HepG2 (cell line): ENCODE measurements around the gene LYRM4. TPM values are rescaled to one million over a fixed set of nuclear protein-coding genes. Genes with fewer than 3 reads are reported as not detected.

Experiments
- CAMTA2 ChIP-seq: sonication (generic); formaldehyde crosslinking; IDR thresholded peaks from 2 replicates; pipeline ENCODE4 v1.4.0; 2020; ENCODE audit warnings: mild to moderate bottlenecking, missing genetic modification reagents, borderline replicate concordance
- FIP1L1 ChIP-seq: fragments of 200-400 bp; formaldehyde crosslinking; IDR thresholded peaks from 2 replicates; pipeline ENCODE4 v1.6.1; 2018; ENCODE audit warnings: low read depth, mild to moderate bottlenecking, low read length, moderate library complexity, borderline replicate concordance; ENCODE audit not compliant: insufficient read depth
- KMT2A ChIP-seq: sonication (generic); formaldehyde crosslinking; IDR thresholded peaks from 2 replicates; pipeline ENCODE4 v1.4.0; 2020; ENCODE audit warnings: missing genetic modification reagents
- MAZ ChIP-seq, 2 experiments: sonication (generic) in 1 of 2; formaldehyde crosslinking in 1 of 2; IDR thresholded peaks; 2 replicates each; pipeline versions ENCODE4 v1.5.0 to v1.6.1; 2012 to 2020; ENCODE audit warnings: low read depth in 2 of 2, mild to moderate bottlenecking in 2 of 2, borderline replicate concordance in 1 of 2, improper control_type of control experiment in 1 of 2, low read length in 1 of 2, missing genetic modification reagents in 1 of 2, moderate library complexity in 1 of 2
- NFE2L1 ChIP-seq: sonication (generic); formaldehyde crosslinking; IDR thresholded peaks from 2 replicates; pipeline ENCODE4 v1.4.0; 2020; ENCODE audit warnings: missing genetic modification reagents, mild to moderate bottlenecking, borderline replicate concordance
- SP2 ChIP-seq: sonication (generic); formaldehyde crosslinking; IDR thresholded peaks from 2 replicates; pipeline ENCODE4 v1.5.1; 2020; ENCODE audit warnings: mild to moderate bottlenecking, missing genetic modification reagents
- XBP1 ChIP-seq: sonication (generic); formaldehyde crosslinking; IDR thresholded peaks from 2 replicates; pipeline ENCODE4 v1.5.0; 2020; ENCODE audit warnings: missing genetic modification reagents
- ZNF207 ChIP-seq: fragments of 450-650 bp; IDR thresholded peaks from 2 replicates; pipeline ENCODE4 v1.6.1; 2016; ENCODE audit warnings: antibody characterized with exemption, borderline replicate concordance
- ZNF678 ChIP-seq: sonication (generic); formaldehyde crosslinking; IDR thresholded peaks from 2 replicates; pipeline ENCODE4 v1.4.0; 2020; ENCODE audit warnings: mild to moderate bottlenecking, missing genetic modification reagents
- ZNF747 ChIP-seq: sonication (generic); formaldehyde crosslinking; IDR thresholded peaks from 2 replicates; pipeline ENCODE4 v1.8.1; 2023; ENCODE audit warnings: missing genetic modification reagents, mild to moderate bottlenecking, borderline replicate concordance
- ZNF816 ChIP-seq: sonication (generic); formaldehyde crosslinking; IDR thresholded peaks from 2 replicates; pipeline ENCODE4 v1.8.0; 2022; ENCODE audit warnings: missing genetic modification reagents, mild to moderate bottlenecking, borderline replicate concordance
- polyA plus RNA-seq, 8 experiments: library from polyadenylated mRNA; depleted of rRNA in 3 of 8; stranded (reverse) in 7 of 8; unstranded in 1 of 8; fragments of >200 nt; fragmentation: Illumina TruSeq in 4 of 8; extraction: Trizol in 4 of 8; gene quantifications; 2 replicates each; pipeline versions ENCODE4 v1.2.1 to v1.2.3, GENCODE V29; 2011 to 2016; ENCODE audit warnings: low read depth in 4 of 8, missing spikeins in 1 of 8, mixed read lengths in 1 of 8; ENCODE audit not compliant: insufficient read depth in 1 of 8
- total RNA-seq, 5 experiments: library from RNA; depleted of rRNA; stranded (reverse); fragments of >200 nt; fragmentation: Illumina TruSeq; extraction: Trizol; gene quantifications; 2 replicates each; pipeline ENCODE4 v1.2.3, GENCODE V29; 2016; ENCODE audit warnings: low read depth in 1 of 5
- TF ChIP-seq, protein P1 (sequence below): sonication (generic); formaldehyde crosslinking; conservative IDR thresholded peaks from 2 replicates; pipeline ENCODE4 v1.4.0; 2020; ENCODE audit warnings: missing genetic modification reagents
- TF ChIP-seq, protein P2 (sequence below): sonication (generic); formaldehyde crosslinking; IDR thresholded peaks from 2 replicates; pipeline ENCODE4 v1.4.0; 2020; ENCODE audit warnings: missing genetic modification reagents
- TF ChIP-seq, protein P3 (sequence below): sonication (generic); formaldehyde crosslinking; IDR thresholded peaks from 2 replicates; pipeline ENCODE4 v1.5.0; 2020; ENCODE audit warnings: missing genetic modification reagents, mild to moderate bottlenecking, borderline replicate concordance
- TF ChIP-seq, protein P4 (sequence below): sonication (generic); formaldehyde crosslinking; IDR thresholded peaks from 2 replicates; pipeline ENCODE4 v1.5.1; 2020; ENCODE audit warnings: missing genetic modification reagents, mild to moderate bottlenecking, borderline replicate concordance
- TF ChIP-seq, protein P5 (sequence below): IDR thresholded peaks from 2 replicates; pipeline ENCODE4 v1.6.1; 2016; ENCODE audit warnings: control low read depth

LYRM4 gene
- total and polyA plus RNA-seq, 2 of the 13 experiments (the other 11 are each of a cell fraction or from before 2014, with no cell fraction given) = 64.6 to 67.5 TPM

DNA sequence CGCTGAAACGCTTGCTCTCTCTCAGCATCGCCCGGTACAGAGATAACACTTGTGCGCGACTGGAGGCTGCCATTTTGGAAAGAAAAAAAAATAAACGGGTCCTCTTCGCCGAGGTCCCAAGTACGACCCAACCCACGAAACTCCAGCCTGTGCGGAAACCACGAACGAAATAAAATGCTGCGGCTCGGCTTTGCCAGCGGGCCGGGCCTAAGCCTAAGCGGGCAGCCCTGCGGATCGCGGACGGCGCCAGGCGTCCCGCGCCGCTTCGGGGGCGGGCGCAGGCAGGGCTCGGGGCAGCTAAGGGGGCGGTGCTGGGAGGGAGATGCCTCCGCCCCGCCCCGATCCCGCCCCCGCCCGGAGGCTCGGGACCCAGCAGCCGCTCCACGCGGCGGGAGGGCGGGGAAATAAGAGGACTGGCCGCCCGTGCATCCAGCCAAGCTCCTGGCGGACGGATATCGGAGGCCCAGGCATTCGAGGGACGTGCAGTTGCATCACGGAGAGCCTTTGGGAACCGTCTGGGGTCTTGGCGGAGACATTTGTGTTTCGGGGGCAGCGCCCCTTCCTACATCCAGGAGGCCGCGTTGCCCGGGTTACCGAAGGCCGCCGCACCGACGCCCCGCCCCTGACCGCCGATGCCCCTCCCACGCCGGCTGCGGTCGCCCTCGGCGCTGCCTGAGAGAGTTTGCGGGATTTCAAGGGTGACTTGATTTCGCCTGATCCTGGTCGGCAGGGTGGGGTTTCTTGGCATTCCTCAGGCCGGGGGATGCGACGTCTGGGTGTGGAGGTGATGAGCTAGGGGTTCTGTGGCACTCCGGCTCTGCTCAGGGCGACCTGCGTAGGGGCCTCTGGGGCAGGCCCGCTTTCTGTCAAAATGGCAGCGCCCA lies at the start of gene LYRM4, which contains the start of gene FARS2 (continued):
- TF ChIP-seq, protein P1, sequence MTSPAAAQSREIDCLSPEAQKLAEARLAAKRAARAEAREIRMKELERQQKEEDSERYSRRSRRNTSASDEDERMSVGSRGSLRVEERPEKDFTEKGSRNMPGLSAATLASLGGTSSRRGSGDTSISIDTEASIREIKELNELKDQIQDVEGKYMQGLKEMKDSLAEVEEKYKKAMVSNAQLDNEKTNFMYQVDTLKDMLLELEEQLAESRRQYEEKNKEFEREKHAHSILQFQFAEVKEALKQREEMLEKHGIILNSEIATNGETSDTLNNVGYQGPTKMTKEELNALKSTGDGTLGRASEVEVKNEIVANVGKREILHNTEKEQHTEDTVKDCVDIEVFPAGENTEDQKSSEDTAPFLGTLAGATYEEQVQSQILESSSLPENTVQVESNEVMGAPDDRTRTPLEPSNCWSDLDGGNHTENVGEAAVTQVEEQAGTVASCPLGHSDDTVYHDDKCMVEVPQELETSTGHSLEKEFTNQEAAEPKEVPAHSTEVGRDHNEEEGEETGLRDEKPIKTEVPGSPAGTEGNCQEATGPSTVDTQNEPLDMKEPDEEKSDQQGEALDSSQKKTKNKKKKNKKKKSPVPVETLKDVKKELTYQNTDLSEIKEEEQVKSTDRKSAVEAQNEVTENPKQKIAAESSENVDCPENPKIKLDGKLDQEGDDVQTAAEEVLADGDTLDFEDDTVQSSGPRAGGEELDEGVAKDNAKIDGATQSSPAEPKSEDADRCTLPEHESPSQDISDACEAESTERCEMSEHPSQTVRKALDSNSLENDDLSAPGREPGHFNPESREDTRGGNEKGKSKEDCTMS = no peak
- TF ChIP-seq ZNF747 (CRISPR knock-in tag) = peak; percentile 62; the same call in 1 of the 2 replicates
- TF ChIP-seq, protein P2, sequence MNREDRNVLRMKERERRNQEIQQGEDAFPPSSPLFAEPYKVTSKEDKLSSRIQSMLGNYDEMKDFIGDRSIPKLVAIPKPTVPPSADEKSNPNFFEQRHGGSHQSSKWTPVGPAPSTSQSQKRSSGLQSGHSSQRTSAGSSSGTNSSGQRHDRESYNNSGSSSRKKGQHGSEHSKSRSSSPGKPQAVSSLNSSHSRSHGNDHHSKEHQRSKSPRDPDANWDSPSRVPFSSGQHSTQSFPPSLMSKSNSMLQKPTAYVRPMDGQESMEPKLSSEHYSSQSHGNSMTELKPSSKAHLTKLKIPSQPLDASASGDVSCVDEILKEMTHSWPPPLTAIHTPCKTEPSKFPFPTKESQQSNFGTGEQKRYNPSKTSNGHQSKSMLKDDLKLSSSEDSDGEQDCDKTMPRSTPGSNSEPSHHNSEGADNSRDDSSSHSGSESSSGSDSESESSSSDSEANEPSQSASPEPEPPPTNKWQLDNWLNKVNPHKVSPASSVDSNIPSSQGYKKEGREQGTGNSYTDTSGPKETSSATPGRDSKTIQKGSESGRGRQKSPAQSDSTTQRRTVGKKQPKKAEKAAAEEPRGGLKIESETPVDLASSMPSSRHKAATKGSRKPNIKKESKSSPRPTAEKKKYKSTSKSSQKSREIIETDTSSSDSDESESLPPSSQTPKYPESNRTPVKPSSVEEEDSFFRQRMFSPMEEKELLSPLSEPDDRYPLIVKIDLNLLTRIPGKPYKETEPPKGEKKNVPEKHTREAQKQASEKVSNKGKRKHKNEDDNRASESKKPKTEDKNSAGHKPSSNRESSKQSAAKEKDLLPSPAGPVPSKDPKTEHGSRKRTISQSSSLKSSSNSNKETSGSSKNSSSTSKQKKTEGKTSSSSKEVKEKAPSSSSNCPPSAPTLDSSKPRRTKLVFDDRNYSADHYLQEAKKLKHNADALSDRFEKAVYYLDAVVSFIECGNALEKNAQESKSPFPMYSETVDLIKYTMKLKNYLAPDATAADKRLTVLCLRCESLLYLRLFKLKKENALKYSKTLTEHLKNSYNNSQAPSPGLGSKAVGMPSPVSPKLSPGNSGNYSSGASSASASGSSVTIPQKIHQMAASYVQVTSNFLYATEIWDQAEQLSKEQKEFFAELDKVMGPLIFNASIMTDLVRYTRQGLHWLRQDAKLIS (CRISPR knock-in tag) = no peak
- TF ChIP-seq SP2 (CRISPR knock-in tag) = 0 out of 2 replicates have a peak, but pooled peaks have one; percentile 36
- TF ChIP-seq ZNF816 = peak; percentile 54; the same call in 1 of the 2 replicates
- no peak; the same call in 1 of the 2 replicates for TF ChIP-seq KMT2A (CRISPR knock-in tag)
- TF ChIP-seq, protein P3, sequence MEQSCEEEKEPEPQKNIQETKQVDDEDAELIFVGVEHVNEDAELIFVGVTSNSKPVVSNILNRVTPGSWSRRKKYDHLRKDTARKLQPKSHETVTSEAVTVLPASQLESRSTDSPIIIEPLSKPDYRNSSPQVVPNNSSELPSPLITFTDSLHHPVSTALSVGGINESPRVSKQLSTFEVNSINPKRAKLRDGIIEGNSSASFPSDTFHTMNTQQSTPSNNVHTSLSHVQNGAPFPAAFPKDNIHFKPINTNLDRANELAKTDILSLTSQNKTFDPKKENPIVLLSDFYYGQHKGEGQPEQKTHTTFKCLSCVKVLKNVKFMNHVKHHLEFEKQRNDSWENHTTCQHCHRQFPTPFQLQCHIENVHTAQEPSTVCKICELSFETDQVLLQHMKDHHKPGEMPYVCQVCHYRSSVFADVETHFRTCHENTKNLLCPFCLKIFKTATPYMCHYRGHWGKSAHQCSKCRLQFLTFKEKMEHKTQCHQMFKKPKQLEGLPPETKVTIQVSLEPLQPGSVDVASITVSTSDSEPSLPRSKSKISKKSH (CRISPR knock-in tag) = no peak
- TF ChIP-seq, protein P4, sequence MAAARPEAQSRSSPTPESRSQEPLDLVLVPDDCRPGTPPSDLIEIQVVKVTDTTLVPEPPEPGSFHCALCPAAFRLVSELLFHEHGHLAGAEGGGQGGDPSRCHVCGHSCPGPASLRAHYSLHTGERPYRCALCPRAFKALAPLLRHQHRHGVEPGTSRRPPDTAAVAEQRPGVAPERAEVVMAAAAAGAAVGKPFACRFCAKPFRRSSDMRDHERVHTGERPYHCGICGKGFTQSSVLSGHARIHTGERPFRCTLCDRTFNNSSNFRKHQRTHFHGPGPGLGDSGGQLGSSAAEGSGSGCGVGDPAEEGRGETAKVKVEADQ (CRISPR knock-in tag) = peak; percentile 51; the same call in 1 of the 2 replicates
- TF ChIP-seq FIP1L1 = 0 out of 2 replicates have a peak, but pooled peaks have one; percentile 80
- TF ChIP-seq XBP1 (CRISPR knock-in tag) = no peak
- TF ChIP-seq MAZ (IDR thresholded peaks at IDR 0.05; ENCODE audit: borderline replicate concordance, low read depth, low read length) = peak; percentile 87
- peak; percentile 90 for TF ChIP-seq MAZ (CRISPR knock-in tag; IDR thresholded peaks at IDR 0.05; ENCODE audit: low read depth)
- TF ChIP-seq, protein P5, sequence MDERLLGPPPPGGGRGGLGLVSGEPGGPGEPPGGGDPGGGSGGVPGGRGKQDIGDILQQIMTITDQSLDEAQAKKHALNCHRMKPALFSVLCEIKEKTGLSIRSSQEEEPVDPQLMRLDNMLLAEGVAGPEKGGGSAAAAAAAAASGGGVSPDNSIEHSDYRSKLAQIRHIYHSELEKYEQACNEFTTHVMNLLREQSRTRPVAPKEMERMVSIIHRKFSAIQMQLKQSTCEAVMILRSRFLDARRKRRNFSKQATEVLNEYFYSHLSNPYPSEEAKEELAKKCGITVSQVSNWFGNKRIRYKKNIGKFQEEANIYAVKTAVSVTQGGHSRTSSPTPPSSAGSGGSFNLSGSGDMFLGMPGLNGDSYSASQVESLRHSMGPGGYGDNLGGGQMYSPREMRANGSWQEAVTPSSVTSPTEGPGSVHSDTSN = no peak
- no peak for TF ChIP-seq CAMTA2 (CRISPR knock-in tag)
- no peak for TF ChIP-seq ZNF207
- no peak for TF ChIP-seq ZNF678 (CRISPR knock-in tag)
- TF ChIP-seq NFE2L1 (CRISPR knock-in tag) = no peak
